Astrocyte of the hippocampus (primary cell): ENCODE data around the gene WDSUB1.

Source experiments
- DNase-seq: peaks from one replicate; pipeline ENCODE4 v3.0.0; 2011; ENCODE audit warnings: low read depth, low spot score

WDSUB1 gene

GRCh38 chr2:159285929-159286708, at the start of gene WDSUB1:
Gene WDSUB1 (minus strand): TSS chr2:159286703. CDS start chr2:159283069, 3,634 bp downstream.
- DNase-seq, result peak; percentile 89

- DNase-seq, result no peak
These were observed 40.2 kb upstream of the WDSUB1 start for GRCh38 chr2:159326569-159327255.

- DNase-seq, result no peak
These were observed 35.9 kb upstream of the WDSUB1 start for GRCh38 chr2:159322419-159322818.

- no peak for DNase-seq
These were observed 31.0 kb upstream of the WDSUB1 start for GRCh38 chr2:159317392-159318088.

- no peak for DNase-seq
These were observed 21.4 kb upstream of the WDSUB1 start for GRCh38 chr2:159307942-159308341.

- no peak for DNase-seq
These were observed 14.1 kb upstream of the WDSUB1 start for GRCh38 chr2:159300586-159300985.

GRCh38 chr2:159298967-159299366, 12.5 kb upstream of the WDSUB1 start:
- DNase-seq, result no peak

- no peak for DNase-seq
These were observed 10.7 kb upstream of the WDSUB1 start for GRCh38 chr2:159297042-159297707.

- DNase-seq, result no peak
These were observed 5.7 kb upstream of the WDSUB1 start for GRCh38 chr2:159292157-159292556.

GRCh38 chr2:159290289-159290907, 3.9 kb upstream of the WDSUB1 start:
- DNase-seq, result peak; percentile 23

GRCh38 chr2:159287733-159288132, 1.2 kb upstream of the WDSUB1 start:
- DNase-seq, result no peak

GRCh38 chr2:159286709-159287441, 372 bp upstream of the WDSUB1 start:
- DNase-seq, result peak; percentile 99

- DNase-seq, result no peak
These were observed 1.1 kb downstream of the WDSUB1 start for GRCh38 chr2:159285433-159285832.

- no peak for DNase-seq
These were observed 3.0 kb downstream of the WDSUB1 start for GRCh38 chr2:159283529-159283928.

- no peak for DNase-seq
These were observed 5.5 kb downstream of the WDSUB1 start for GRCh38 chr2:159281002-159281401.

- no peak for DNase-seq
These were observed 6.8 kb downstream of the WDSUB1 start for GRCh38 chr2:159279700-159280099.

- no peak for DNase-seq
These were observed 11.4 kb downstream of the WDSUB1 start for GRCh38 chr2:159275111-159275510.

- DNase-seq, result no peak
These were observed 14.3 kb downstream of the WDSUB1 start for GRCh38 chr2:159272156-159272555.

- no peak for DNase-seq
These were observed 15.6 kb downstream of the WDSUB1 start for GRCh38 chr2:159270744-159271379.

GRCh38 chr2:159267921-159268320, 18.6 kb downstream of the WDSUB1 start:
- no peak for DNase-seq
